Ovary (tissue), 9 donors: ENCODE measurements around the gene ANKIB1. TPM values are rescaled to one million over a fixed set of nuclear protein-coding genes. Genes with fewer than 3 reads are reported as not detected.

Experiments
- DNase-seq, 5 donors: peaks; one replicate each; pipeline ENCODE4 v3.0.0-alpha.2; 2019 to 2020
- H3K27ac ChIP-seq, 2 donors: fragments of 200-600 bp; one replicate each; pipeline versions ENCODE4 v1.5.1 to v1.8.0; 2019 to 2022
- H3K27me3 ChIP-seq: fragments of 200-600 bp; one replicate; pipeline ENCODE4 v1.8.0; 2022
- H3K36me3 ChIP-seq: fragments of 200-600 bp; sonication (generic); one replicate; pipeline ENCODE4 v1.5.1; 2019
- H3K4me1 ChIP-seq: one replicate; pipeline ENCODE4 v1.8.1; 2013; ENCODE audit warnings: mild to moderate bottlenecking, moderate library complexity; ENCODE audit not compliant: insufficient read depth
- H3K4me3 ChIP-seq: fragments of 200-600 bp; sonication (generic); one replicate; pipeline ENCODE4 v1.5.1; 2017
- H3K9me3 ChIP-seq, 2 donors: fragments of 200-600 bp in 1 of 2; sonication (generic) in 1 of 2; one replicate each; pipeline versions ENCODE4 v1.5.1 to v1.8.1; 2013 to 2019; ENCODE audit warnings: mild to moderate bottlenecking in 1 of 2, moderate library complexity in 1 of 2
- EP300 ChIP-seq: sonication (generic); formaldehyde crosslinking; IDR thresholded peaks from one replicate; pipeline ENCODE4 v1.6.1; 2017; ENCODE audit warnings: antibody characterized with exemption
- POLR2A ChIP-seq: fragments of 450-650 bp; IDR thresholded peaks from one replicate; pipeline ENCODE4 v1.6.1; 2017; ENCODE audit warnings: antibody characterized with exemption, mild to moderate bottlenecking, moderate library complexity
- WGBS, 3 donors: extraction: QIAGEN DNeasy Blood & Tissue Kit in 1 of 3; methylation state at CpG; one replicate each; pipeline versions ENCODE4 v1.1.5 to v1.1.7; 2013 to 2017; 5-methylcytosine and 5-hydroxymethylcytosine counted together
- intact Hi-C, 4 donors: fragments of 100-400 bp; cut with DNase I; formaldehyde crosslinking; loops; one replicate each; pipeline versions ENCODE4 v1.11.0 to v1.15.1; 2022 to 2023
- polyA plus RNA-seq, 2 donors: library from polyadenylated mRNA; stranded (reverse); fragments of 200-250 nt in 1 of 2; fragments of 350-450 nt in 1 of 2; fragmentation: Illumina TruSeq in 1 of 2; extraction: RNeasy Lipid Tissue Mini Kit (QIAGEN cat#74804) in 1 of 2; gene quantifications; one replicate each; pipeline ENCODE4 v1.2.3, GENCODE V29; 2013 to 2014
- total RNA-seq, 7 donors: library from RNA; depleted of rRNA in 2 of 7; stranded (reverse); fragments of >200 nt in 2 of 7; fragmentation: NEBNext Ultra II Directional in 3 of 7; extraction: Animal tissue kit (Norgen Biotek cat#: 25700) in 3 of 7; gene quantifications; one replicate each; pipeline versions ENCODE4 v1.1.0 to v1.2.4, GENCODE V29; 2016 to 2023
- TF ChIP-seq, protein P1 (sequence below), 3 donors: fragments of 450-650 bp in 2 of 3; fragments of 200-600 bp in 1 of 3; IDR thresholded peaks; one replicate each; pipeline versions ENCODE4 v1.5.1 to v1.8.0; 2016 to 2022; ENCODE audit warnings: antibody characterized with exemption in 3 of 3, mild to moderate bottlenecking in 1 of 3
- donor health status: DM: no; HTN: no; CAD: no; lungs with moderate emphysema.
- donor health status: DM: no; HTN: no; CAD: no.
- donor health status: Bipolar disorder and iron deficiency.
- donor health status: DM: yes; HTN: yes; CAD: no.
- donor health status: DM: no; HTN: no; CAD: no.
- donor health status: DM: yes; HTN: yes; CAD: no.

The ANKIB1 gene
- total and polyA plus RNA-seq, 9 donors = 11.3 to 83.1 (median 60.1) TPM

DNA sequence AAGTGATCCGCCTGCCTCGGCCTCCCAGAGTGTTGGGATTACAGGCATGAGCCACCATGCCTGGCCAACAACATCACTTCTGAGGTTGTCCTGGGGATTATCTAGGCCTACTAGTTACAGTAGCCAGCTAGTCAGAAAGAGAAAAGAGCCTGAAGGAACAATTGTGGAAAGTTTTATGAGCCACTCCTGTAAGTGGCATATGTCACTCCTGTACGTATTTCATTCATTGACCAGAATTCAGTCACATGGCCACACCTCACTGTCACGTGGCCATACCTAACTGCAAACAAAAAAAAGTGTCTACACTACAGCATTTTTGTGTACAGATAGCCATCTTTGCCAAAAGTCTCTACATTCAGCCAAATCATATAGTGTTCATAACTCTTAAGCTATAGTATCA is 85.7 kb downstream of the ANKIB1 start:
- WGBS, 3 donors = 96 to 98% (median 97%) methylated on average over 4 of the region's 4 CpGs
- no peaks in the 10 kb centered on the region for H3K36me3 ChIP-seq
- no peaks in the 10 kb centered on the region for H3K9me3 ChIP-seq
- H3K27me3 ChIP-seq = no peaks in the 10 kb centered on the region
- intact Hi-C loops = no loop called here
- TF ChIP-seq EP300 = no peak
- TF ChIP-seq POLR2A = no peak
- TF ChIP-seq, protein P1, sequence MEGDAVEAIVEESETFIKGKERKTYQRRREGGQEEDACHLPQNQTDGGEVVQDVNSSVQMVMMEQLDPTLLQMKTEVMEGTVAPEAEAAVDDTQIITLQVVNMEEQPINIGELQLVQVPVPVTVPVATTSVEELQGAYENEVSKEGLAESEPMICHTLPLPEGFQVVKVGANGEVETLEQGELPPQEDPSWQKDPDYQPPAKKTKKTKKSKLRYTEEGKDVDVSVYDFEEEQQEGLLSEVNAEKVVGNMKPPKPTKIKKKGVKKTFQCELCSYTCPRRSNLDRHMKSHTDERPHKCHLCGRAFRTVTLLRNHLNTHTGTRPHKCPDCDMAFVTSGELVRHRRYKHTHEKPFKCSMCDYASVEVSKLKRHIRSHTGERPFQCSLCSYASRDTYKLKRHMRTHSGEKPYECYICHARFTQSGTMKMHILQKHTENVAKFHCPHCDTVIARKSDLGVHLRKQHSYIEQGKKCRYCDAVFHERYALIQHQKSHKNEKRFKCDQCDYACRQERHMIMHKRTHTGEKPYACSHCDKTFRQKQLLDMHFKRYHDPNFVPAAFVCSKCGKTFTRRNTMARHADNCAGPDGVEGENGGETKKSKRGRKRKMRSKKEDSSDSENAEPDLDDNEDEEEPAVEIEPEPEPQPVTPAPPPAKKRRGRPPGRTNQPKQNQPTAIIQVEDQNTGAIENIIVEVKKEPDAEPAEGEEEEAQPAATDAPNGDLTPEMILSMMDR (IDR thresholded peaks at IDR 0.05) = no peak
- H3K4me1 ChIP-seq = no peaks in the 10 kb centered on the region
- no peak overlapping the region for H3K27ac ChIP-seq
- no peak overlapping the region for H3K4me3 ChIP-seq
- DNase-seq = no peak

GRCh38 chr7:92332782-92333181 is 87.0 kb downstream of the ANKIB1 start:
- H3K4me3 ChIP-seq = no peak overlapping the region
- H3K27ac ChIP-seq = no peak overlapping the region
- no peaks in the 10 kb centered on the region for H3K36me3 ChIP-seq
- TF ChIP-seq EP300 (no peak), POLR2A (no peak)
- TF ChIP-seq, protein P1 (IDR thresholded peaks at IDR 0.05) = no peak
- no peak for DNase-seq
- H3K27me3 ChIP-seq = no peaks in the 10 kb centered on the region
- 93 to 96% (median 96%) methylated on average over 3 of the region's 3 CpGs for WGBS, 3 donors
- H3K4me1 ChIP-seq = no peaks in the 10 kb centered on the region
- intact Hi-C loops = no loop called here
- H3K9me3 ChIP-seq = no peaks in the 10 kb centered on the region

DNA sequence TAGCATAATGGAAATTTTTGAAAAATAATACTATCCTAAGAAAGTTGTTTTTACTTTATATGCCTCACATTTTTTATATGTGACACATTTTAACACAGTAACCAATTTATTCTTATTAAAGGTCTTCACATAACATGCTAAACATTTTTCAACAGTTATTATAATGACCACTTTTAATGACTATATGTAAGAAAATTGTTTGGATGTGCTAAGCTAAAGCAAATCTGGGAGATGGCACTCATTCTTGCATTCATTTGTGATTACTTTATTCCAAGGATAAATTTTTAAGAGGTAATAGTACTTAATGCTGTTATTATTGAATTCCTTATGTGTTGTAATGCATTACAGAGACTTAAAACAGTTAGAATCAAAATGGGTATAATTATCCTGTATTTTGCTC is 88.1 kb downstream of the ANKIB1 start:
- TF ChIP-seq, protein P1 (IDR thresholded peaks at IDR 0.05) = no peak
- TF ChIP-seq EP300 = no peak
- no peak for TF ChIP-seq POLR2A
- no peaks in the 10 kb centered on the region for H3K27me3 ChIP-seq
- DNase-seq = no peak
- no peak overlapping the region for H3K27ac ChIP-seq
- intact Hi-C loops = no loop called here
- no peaks in the 10 kb centered on the region for H3K9me3 ChIP-seq
- no peaks in the 10 kb centered on the region for H3K4me1 ChIP-seq
- no peak overlapping the region for H3K4me3 ChIP-seq
- H3K36me3 ChIP-seq = no peaks in the 10 kb centered on the region

DNA sequence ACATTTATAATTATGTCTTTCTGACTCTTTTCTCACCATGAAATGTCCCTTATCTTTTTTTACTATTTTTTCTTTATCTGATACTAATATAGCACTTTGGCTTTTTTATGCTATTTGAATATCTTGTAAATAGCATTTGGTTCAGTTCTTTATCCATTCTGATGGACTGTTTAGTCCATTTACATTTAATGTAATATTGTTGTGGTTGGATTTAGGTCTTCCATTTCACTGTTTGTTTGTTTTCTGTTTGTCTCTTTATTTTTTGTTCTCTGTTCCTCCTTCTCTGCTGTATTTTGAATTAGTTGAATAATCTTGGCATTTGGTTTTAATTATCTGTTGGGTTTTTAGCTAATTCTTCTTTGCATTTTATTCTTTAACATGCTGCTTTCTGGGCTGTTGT is 89.8 kb downstream of the ANKIB1 start:
- Histone ChIP-seq H3K27me3 (no peaks in the 10 kb centered on the region), H3K27ac (no peak overlapping the region), H3K36me3 (no peaks in the 10 kb centered on the region), H3K4me3 (no peak overlapping the region), H3K4me1 (no peaks in the 10 kb centered on the region), H3K9me3 (no peaks in the 10 kb centered on the region)
- TF ChIP-seq, protein P1 (IDR thresholded peaks at IDR 0.05) = no peak
- TF ChIP-seq EP300 (no peak), POLR2A (no peak)
- intact Hi-C loops = no loop called here
- no peak for DNase-seq
